GM15510 (cell line): ENCODE measurements around the gene GGT6.

Experiments
- POLR2A ChIP-seq: IDR thresholded peaks from 3 replicates; pipeline ENCODE4 v1.6.1; 2011; ENCODE audit warnings: borderline replicate concordance; ENCODE audit not compliant: insufficient read length; ENCODE audit errors: extremely low read depth

GGT6 gene

GRCh38 chr17:4559966-4560365 lies 411 bp downstream of the GGT6 start:
- no peak for TF ChIP-seq POLR2A

GRCh38 chr17:4559139-4559791 lies 1.1 kb downstream of the GGT6 start:
- no peak for TF ChIP-seq POLR2A

GRCh38 chr17:4558347-4558971 lies 1.9 kb downstream of the GGT6 start:
- no peak for TF ChIP-seq POLR2A

- no peak for TF ChIP-seq POLR2A
Measured at GRCh38 chr17:4557626-4558346, 2.6 kb downstream of the GGT6 start.

GRCh38 chr17:4556996-4557395 lies 3.4 kb downstream of the GGT6 start:
- no peak for TF ChIP-seq POLR2A

- TF ChIP-seq POLR2A = no peak
Measured at GRCh38 chr17:4555873-4556759, 4.3 kb downstream of the GGT6 start.

- TF ChIP-seq POLR2A = peak; percentile 96
Measured at GRCh38 chr17:4554997-4555799, 5.2 kb downstream of the GGT6 start, which contains the start of gene MYBBP1A. TSS of gene MYBBP1A (minus strand) at chr17:4555384. CDS start at chr17:4555324, 60 bp downstream.

- no peak for TF ChIP-seq POLR2A
Measured at GRCh38 chr17:4554441-4554996, 5.9 kb downstream of the GGT6 start.

GRCh38 chr17:4553669-4554068 lies 6.7 kb downstream of the GGT6 start:
- TF ChIP-seq POLR2A = no peak

GRCh38 chr17:4551796-4552525 lies 8.4 kb downstream of the GGT6 start:
- no peak for TF ChIP-seq POLR2A

GRCh38 chr17:4551141-4551540 lies 9.2 kb downstream of the GGT6 start:
- no peak for TF ChIP-seq POLR2A

- TF ChIP-seq POLR2A = no peak
Measured at GRCh38 chr17:4550534-4551039, 9.8 kb downstream of the GGT6 start.
